Colon (tissue), 2 donors: ENCODE results near the gene ABHD17C.
A peak's percentile ranks its signal among the peaks of the same experiment; 100 is the strongest.
"Not testable (repeated sequence)": the region's sequence is repeated elsewhere in the genome, so short reads cannot be mapped to it uniquely, and the experiment has no call there.

Source experiments
- FAIRE-seq: peaks from 2 replicates; lab custom pipeline; 2012; peaks lifted over from hg19 to GRCh38; lab: Jason Lieb, UNC
- donor health status: control.
- donor health status: control.

ABHD17C gene

GRCh38 chr15:80695099-80695910, at the start of gene ABHD17C:
TSS of gene ABHD17C (plus strand) at chr15:80695310. CDS start at chr15:80695430, 120 bp downstream.
- no peak for FAIRE-seq

DNA sequence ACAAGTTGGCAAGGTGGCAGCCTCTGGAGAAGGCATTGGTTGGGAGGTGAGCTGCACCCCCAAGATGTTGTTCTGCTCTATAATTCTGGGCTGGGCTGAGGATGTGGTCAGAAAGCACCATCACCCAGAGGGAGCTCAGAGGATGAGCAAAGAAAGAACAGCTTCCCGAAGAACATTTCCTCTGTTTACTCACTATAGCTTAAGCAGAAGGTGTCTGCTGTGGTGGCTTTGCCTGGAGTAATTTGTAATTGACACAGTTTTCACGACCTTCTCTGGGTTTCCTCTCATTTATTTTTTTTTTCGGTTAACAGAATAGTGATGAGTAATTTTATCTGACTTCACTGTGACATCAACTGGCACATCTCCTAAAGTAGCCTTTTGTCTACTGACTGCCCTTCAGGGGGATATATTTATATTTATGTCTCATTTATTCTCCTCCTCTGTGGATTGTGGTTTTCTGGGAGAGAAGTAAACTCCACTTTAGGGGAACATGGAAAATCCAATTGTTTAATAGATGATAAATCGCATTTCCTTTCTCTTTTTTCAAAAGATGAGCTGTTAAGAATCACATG, 49.5 kb upstream of the ABHD17C start:
- no peak for FAIRE-seq

DNA sequence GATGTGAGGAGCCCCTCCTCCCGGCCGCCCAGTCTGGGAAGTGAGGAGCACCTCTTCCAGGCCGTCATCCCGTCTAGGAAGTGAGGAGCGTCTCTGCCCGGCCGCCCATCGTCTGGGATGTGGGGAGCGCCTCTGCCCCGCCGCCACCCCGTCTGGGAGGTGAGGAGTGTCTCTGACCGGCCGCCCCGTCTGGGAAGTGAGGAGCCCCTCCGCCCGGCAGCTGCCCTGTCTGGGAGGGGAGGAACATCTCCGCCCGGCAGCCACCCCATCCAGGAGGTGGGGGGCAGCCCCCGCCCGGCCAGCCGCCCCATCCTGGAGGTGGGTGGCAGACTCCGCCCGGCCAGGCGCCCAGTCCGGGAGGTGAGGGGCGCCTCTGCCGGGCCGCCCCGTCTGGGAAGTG, 47.7 kb upstream of the ABHD17C start:
- not testable (repeated sequence) for FAIRE-seq

DNA sequence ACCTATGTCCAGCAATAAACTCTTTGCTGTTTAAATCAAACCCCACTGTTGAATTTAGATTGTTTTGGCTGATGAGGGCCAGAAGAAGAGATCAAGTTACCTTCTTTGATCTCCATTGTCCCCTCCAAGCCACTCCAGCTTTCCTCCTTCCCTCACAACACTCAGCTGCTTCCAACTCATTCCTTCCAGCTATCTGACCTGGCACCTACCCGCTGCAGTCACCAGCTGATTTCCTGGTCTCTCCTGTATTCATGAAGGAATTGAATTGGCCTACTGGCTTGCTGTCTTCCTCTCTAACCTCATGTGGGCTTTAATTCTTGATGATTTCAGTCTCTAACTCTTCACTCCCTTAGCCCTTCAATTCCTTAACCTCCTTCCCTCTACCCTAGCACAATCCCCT, 40.8 kb upstream of the ABHD17C start:
- no peak for FAIRE-seq

- FAIRE-seq, result no peak
These were observed 35.7 kb upstream of the ABHD17C start for GRCh38 chr15:80659375-80659774.

GRCh38 chr15:80660119-80660518, 35.0 kb upstream of the ABHD17C start:
- FAIRE-seq, result no peak

- FAIRE-seq, result no peak
These were observed 33.0 kb upstream of the ABHD17C start for GRCh38 chr15:80662129-80662528.

GRCh38 chr15:80662757-80663553, 32.2 kb upstream of the ABHD17C start:
- FAIRE-seq, result no peak

GRCh38 chr15:80665151-80665550, 30.0 kb upstream of the ABHD17C start:
- FAIRE-seq, result no peak

GRCh38 chr15:80667936-80668335, 27.2 kb upstream of the ABHD17C start:
- FAIRE-seq, result no peak

DNA sequence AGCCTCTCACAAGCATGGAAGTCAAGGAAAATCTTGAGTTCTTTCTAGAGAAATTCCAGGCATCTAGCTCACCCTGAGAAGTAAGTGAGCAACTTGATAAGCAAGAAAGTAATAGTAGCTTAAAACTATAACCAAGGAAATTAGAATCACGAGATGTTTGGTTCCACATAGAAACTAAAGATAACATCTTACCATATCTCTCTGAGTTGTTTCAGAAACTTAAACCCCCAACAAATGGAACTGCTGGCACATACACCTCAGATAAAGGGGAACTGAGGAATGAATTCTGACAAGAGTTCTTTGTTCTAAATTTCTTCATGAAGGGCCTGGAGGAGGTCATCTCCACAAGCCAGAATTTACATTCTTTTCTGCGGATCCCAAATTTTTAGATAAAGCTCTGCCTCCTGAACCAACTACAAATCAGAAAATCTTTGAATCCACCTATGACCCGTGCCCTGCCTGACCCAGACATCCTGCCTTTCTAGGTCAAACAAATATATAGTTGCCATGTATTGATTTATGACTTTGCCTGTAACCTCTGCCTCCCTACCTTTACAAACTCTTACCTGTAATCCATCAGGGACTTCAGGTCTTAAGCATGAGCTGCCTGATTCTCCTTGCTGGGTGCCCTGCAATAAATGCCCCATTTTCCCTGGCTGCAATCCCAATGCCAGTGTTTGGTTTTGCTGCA, 26.4 kb upstream of the ABHD17C start:
- no peak for FAIRE-seq

DNA sequence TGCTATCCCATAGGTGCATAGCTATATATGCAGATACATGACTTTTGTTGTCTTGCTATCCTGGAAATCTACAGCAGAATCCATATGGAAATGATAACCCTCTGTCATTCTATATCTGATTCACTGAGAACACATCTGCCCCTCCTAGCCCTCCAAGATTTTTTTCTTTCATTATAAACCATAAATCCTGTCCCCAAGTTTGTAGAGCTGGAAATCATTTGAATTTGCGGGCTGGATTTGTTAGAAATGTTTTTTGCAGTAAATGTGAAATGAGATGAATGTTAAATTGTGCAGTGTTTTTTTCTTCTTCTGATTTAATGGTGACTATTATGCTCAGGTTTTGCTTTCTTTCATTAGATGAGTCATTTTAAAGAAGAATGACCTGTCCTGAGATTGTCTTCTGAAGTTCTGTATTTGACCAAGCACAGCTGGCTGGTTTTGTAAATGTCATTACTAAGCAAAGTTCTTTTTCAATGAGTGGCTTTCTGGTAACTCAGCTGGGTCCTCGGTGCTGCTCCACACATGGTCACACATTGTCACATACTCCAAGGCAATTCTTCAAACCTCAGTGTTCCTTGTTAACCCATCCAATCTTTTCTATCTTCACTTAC, 25.3 kb upstream of the ABHD17C start:
- FAIRE-seq, result no peak

DNA sequence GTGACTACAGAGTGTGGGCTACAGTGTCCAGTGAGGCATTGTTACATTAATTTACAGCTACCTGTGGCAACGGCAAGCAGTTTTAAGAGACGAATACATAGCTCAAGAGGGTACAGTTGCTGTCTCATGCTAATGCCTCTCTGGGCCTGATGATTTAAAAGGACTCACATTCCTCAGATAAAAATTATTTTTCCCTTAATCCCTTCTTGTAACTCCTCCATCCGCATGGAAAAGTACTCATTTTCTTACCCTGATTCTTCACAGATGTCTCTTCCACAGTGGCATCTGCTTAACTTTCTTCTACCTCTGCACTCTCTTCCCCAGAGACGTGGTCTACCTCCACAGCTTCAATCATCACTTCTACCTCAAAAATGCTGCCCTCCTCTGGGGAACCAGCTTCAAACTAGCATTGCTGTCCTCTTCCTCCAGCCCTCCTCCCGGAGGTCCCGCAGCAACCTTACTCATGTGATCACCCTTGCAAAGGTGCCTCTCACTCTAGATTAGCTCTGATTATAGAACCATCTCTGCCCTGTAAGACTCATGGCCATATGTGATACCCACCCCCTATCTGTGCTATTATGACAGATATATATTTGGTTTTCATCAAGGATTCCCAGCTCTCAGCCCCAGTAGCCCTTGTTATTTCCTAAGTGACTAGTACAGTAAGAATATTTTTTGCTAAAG, 21.4 kb upstream of the ABHD17C start:
- FAIRE-seq, result no peak

DNA sequence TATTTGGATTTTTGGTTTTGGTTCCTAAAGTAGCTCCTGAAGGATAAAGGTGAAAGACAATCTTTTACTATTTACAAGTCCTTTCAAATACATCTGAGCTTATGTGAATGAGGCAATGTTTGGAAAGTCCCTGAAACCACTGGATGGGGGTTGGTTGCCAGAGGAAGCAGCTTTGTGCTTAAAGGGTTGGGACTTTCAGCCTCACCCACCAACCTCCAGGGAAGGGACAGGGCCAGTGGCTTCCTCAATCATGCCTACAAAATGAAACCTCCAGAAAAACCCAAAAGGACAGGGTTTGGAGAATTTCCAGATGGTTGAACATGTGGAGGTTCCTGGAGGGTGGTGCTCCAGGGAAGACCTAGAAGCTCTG, 20.9 kb upstream of the ABHD17C start:
- FAIRE-seq, result no peak

GRCh38 chr15:80677041-80677440, 18.1 kb upstream of the ABHD17C start:
- FAIRE-seq, result no peak

DNA sequence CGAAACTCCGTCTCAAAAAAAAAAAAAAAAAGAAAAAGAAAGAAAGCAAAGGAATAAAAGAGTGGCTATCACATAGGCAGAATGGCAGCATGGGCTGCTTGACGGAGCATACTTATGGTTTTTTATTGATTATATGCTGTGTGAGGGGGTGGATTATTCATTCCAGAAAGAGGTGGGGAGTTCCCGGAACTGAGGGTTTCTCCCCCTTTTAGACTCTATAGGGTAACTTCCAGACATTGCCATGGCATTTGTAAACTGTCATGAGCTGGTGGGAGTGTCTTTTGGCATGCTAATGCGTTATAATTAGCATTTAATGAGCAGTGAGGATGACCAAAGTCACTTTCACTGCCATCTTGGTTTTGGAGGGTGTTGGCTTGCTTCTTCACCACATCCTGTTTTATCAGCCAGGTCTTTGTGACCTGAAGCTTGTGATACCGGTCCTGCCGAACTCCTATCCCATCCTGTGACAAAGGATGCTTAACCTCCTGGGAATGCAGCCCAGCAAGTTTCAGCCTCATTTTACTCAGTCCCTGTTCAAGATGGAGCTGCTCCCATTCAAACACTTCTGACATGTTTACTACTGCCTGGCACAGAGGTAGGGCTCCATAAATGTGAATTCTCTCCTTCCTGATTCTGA, 15.8 kb upstream of the ABHD17C start:
- no peak for FAIRE-seq

- FAIRE-seq, result peak; percentile 45
These were observed 15.3 kb upstream of the ABHD17C start for GRCh38 chr15:80679804-80680175.

GRCh38 chr15:80682201-80682600, 12.9 kb upstream of the ABHD17C start:
- FAIRE-seq, result peak; percentile 83

DNA sequence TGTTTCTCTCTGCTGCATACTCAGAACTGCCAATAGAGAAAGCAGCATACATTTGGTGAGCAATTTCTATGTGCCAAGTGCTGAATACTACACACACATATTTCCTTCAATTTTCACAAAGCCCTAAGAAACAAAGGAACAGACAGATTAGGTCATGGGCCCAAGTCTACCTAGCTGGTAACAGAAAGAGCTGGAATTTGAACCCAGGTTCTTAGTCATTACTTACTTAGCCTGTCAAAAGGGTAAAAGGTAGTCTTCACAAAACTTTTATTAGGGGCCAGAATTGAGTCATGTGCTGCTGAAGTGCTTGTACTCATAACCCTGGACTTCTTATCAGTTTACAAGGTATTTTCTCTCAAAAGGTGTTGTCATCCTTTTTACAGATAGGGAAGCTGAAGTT, 10.4 kb upstream of the ABHD17C start:
- FAIRE-seq, result peak; percentile 57

DNA sequence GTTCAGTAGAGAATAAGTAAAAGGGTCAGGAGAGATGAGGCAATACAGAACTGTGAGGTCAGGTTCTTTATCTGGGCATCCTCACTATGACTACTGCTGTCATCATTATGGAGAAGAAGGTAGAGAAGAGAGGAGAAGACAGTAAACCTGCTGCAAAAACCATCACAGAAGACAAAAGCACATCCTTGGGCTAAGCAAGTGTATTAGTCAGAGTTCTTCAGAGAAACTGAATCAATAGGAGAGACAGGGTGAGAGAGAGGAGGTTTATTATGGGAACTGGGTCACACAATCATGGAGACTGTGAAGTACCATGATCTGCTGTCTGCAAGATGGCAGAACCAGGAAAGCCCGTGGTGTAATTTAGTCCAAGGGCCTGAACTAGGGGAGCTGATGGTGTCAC, 9.5 kb upstream of the ABHD17C start:
- no peak for FAIRE-seq

DNA sequence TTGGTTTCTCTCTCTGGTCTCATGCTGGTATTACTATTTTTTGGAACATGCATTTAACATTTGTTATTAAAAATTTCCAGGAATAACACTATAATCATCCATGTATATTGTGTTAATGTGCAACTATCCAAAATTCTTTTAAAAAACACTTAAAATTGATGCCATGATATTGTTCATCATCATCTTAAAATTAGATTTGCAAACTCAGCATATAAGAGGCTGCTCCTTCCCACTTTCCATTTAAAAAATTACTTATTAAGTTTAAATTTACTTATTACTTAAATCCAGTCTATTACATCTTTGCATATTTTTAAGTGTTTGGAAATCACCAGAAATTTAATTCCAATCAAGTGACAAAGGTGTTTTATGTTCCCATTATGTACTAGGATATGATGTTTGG, 5.8 kb upstream of the ABHD17C start:
- no peak for FAIRE-seq
